ENCODE data around the gene BDH2. TPM values are rescaled to one million over a fixed set of nuclear protein-coding genes. Genes with fewer than 3 reads are reported as not detected.

BDH2 gene
- total RNA-seq (118 and 137 TPM in 2 replicates), polyA plus RNA-seq (84.2 and 86.4 TPM in 2 replicates)

- no peaks in the 10 kb centered on the region for H3K9me3 ChIP-seq (ENCODE audit: low read depth)
- H3K36me3 ChIP-seq (replicated peaks; ENCODE audit: insufficient read depth, low read depth), result no peaks in the 10 kb centered on the region
- H3K79me2 ChIP-seq, result peaks cover 38% of the 10 kb centered on the region
- 13% methylated on average over 11 of the region's 11 CpGs for WGBS (ENCODE audit: low lambda C conversion rate, missing lambda C conversion rate)
- TF ChIP-seq EZH2 (IDR thresholded peaks at IDR 0.05; ENCODE audit: borderline replicate concordance), result no peak
- peak; percentile 83 for TF ChIP-seq CTCF (IDR thresholded peaks at IDR 0.05; ENCODE audit: poor library complexity)
- TF ChIP-seq EZH2phosphoT487 (IDR thresholded peaks at IDR 0.05; ENCODE audit: low read depth, severe bottlenecking, unreplicated experiment), result no peak
- no peaks in the 10 kb centered on the region for H3K9me2 ChIP-seq (replicated peaks; ENCODE audit: insufficient read depth)
- H3K4me2 ChIP-seq, result peak within 1 kb of the TSS; percentile 78
- H2AFZ ChIP-seq, result peak within 1 kb of the TSS; percentile 73
- H3K27ac ChIP-seq, result peak within 1 kb of the TSS; percentile 79
- peaks cover 20% of the 10 kb centered on the region for H3K4me1 ChIP-seq (ENCODE audit: insufficient read depth)
- DNase-seq (ENCODE audit: low spot score), result peak; percentile 92
- H3K4me3 ChIP-seq, result peak within 1 kb of the TSS; percentile 64
- no peaks in the 10 kb centered on the region for H3K27me3 ChIP-seq
- H4K20me1 ChIP-seq (ENCODE audit: insufficient read depth, poor library complexity, severe bottlenecking), result no peaks in the 10 kb centered on the region
Observed at GRCh38 chr4:103099691-103100392, at the start of gene BDH2. Gene BDH2, minus strand, starts transcription at chr4:103099834. Its CDS starts 3,580 bp downstream, at chr4:103096254.

- H3K36me3 ChIP-seq (replicated peaks; ENCODE audit: insufficient read depth, low read depth), result no peaks in the 10 kb centered on the region
- no peak overlapping the region for H2AFZ ChIP-seq
- over 99% methylated on average over 4 of the region's 4 CpGs for WGBS (ENCODE audit: low lambda C conversion rate, missing lambda C conversion rate)
- H3K79me2 ChIP-seq, result no peaks in the 10 kb centered on the region
- H3K4me2 ChIP-seq, result no peak overlapping the region
- TF ChIP-seq EZH2 (IDR thresholded peaks at IDR 0.05; ENCODE audit: borderline replicate concordance), result no peak
- TF ChIP-seq CTCF (IDR thresholded peaks at IDR 0.05; ENCODE audit: poor library complexity), result no peak
- no peak for TF ChIP-seq EZH2phosphoT487 (IDR thresholded peaks at IDR 0.05; ENCODE audit: low read depth, severe bottlenecking, unreplicated experiment)
- no peaks in the 10 kb centered on the region for H3K4me1 ChIP-seq (ENCODE audit: insufficient read depth)
- H3K27me3 ChIP-seq, result no peaks in the 10 kb centered on the region
- DNase-seq (ENCODE audit: low spot score), result no peak
- no peaks in the 10 kb centered on the region for H4K20me1 ChIP-seq (ENCODE audit: insufficient read depth, poor library complexity, severe bottlenecking)
- no peak overlapping the region for H3K27ac ChIP-seq
- H3K4me3 ChIP-seq, result no peak overlapping the region
- H3K9me2 ChIP-seq (replicated peaks; ENCODE audit: insufficient read depth), result no peaks in the 10 kb centered on the region
- no peaks in the 10 kb centered on the region for H3K9me3 ChIP-seq (ENCODE audit: low read depth)
Observed at GRCh38 chr4:103144926-103145325, 45.3 kb upstream of the BDH2 start.

GRCh38 chr4:103137446-103137827 is 37.8 kb upstream of the BDH2 start:
- H2AFZ ChIP-seq, result no peak overlapping the region
- TF ChIP-seq CTCF (IDR thresholded peaks at IDR 0.05; ENCODE audit: poor library complexity) (no peak), EZH2phosphoT487 (IDR thresholded peaks at IDR 0.05; ENCODE audit: low read depth, severe bottlenecking, unreplicated experiment) (no peak), EZH2 (IDR thresholded peaks at IDR 0.05; ENCODE audit: borderline replicate concordance) (no peak)
- no peaks in the 10 kb centered on the region for H3K27me3 ChIP-seq
- no peaks in the 10 kb centered on the region for H3K9me2 ChIP-seq (replicated peaks; ENCODE audit: insufficient read depth)
- H3K36me3 ChIP-seq (replicated peaks; ENCODE audit: insufficient read depth, low read depth), result no peaks in the 10 kb centered on the region
- H4K20me1 ChIP-seq (ENCODE audit: insufficient read depth, poor library complexity, severe bottlenecking), result no peaks in the 10 kb centered on the region
- no peaks in the 10 kb centered on the region for H3K4me1 ChIP-seq (ENCODE audit: insufficient read depth)
- DNase-seq (ENCODE audit: low spot score), result no peak
- H3K4me3 ChIP-seq, result no peak overlapping the region
- 91% methylated on average over 1 of the region's 1 CpG for WGBS (ENCODE audit: low lambda C conversion rate, missing lambda C conversion rate)
- no peak overlapping the region for H3K4me2 ChIP-seq
- H3K9me3 ChIP-seq (ENCODE audit: low read depth), result no peaks in the 10 kb centered on the region
- no peak overlapping the region for H3K27ac ChIP-seq
- H3K79me2 ChIP-seq, result no peaks in the 10 kb centered on the region
